Spleen (tissue), 11 donors: ENCODE results near the gene DESI1. TPM values are rescaled to one million over a fixed set of nuclear protein-coding genes. Genes with fewer than 3 reads are reported as not detected.

Experiments used
- DNase-seq: peaks from one replicate; pipeline ENCODE4 v3.0.0-alpha.2; 2020
- H3K27ac ChIP-seq, 8 donors: fragments of 200-600 bp; sonication (generic) in 7 of 8; 1 replicate in 4 of 8; 2 replicates in 4 of 8; pipeline versions ENCODE4 v1.5.0 to v1.8.0; 2016 to 2021; ENCODE audit warnings: inconsistent platforms in 4 of 8, mild to moderate bottlenecking in 4 of 8, moderate library complexity in 1 of 8
- H3K27me3 ChIP-seq, 7 donors: fragments of 200-600 bp; sonication (generic) in 6 of 7; replicated peaks in 1 of 7; 1 replicate in 4 of 7; 2 replicates in 3 of 7; pipeline versions ENCODE4 v1.5.0 to v1.8.0; 2016 to 2021; ENCODE audit warnings: inconsistent platforms in 3 of 7, mild to moderate bottlenecking in 1 of 7
- H3K36me3 ChIP-seq, 6 donors: fragments of 200-600 bp; sonication (generic) in 5 of 6; 1 replicate in 4 of 6; 2 replicates in 2 of 6; pipeline versions ENCODE4 v1.5.0 to v1.8.0; 2016 to 2021; ENCODE audit warnings: inconsistent platforms in 2 of 6
- H3K4me1 ChIP-seq, 6 donors: fragments of 200-600 bp; sonication (generic) in 5 of 6; 1 replicate in 3 of 6; 2 replicates in 3 of 6; pipeline versions ENCODE4 v1.5.0 to v1.8.0; 2016 to 2021; ENCODE audit warnings: inconsistent platforms in 3 of 6
- H3K4me3 ChIP-seq, 8 donors: fragments of 200-600 bp; sonication (generic) in 7 of 8; 1 replicate in 4 of 8; 2 replicates in 4 of 8; pipeline versions ENCODE4 v1.5.0 to v1.8.0; 2016 to 2021; ENCODE audit warnings: inconsistent platforms in 4 of 8, mild to moderate bottlenecking in 4 of 8, moderate library complexity in 2 of 8
- H3K9me3 ChIP-seq, 8 donors: fragments of 200-600 bp; sonication (generic) in 7 of 8; 1 replicate in 4 of 8; 2 replicates in 4 of 8; pipeline versions ENCODE4 v1.5.0 to v1.8.0; 2016 to 2021; ENCODE audit warnings: inconsistent platforms in 4 of 8
- CTCF ChIP-seq, 11 experiments: fragments of 200-600 bp in 7 of 11; fragments of 450-650 bp in 4 of 11; sonication (generic) in 4 of 11; IDR thresholded peaks in 8 of 11; conservative IDR thresholded peaks in 3 of 11; 1 replicate in 7 of 11; 2 replicates in 4 of 11; pipeline versions ENCODE4 v1.4.0 to v1.8.0; 2016 to 2021; ENCODE audit warnings: antibody characterized with exemption in 11 of 11, inconsistent platforms in 4 of 11, mild to moderate bottlenecking in 1 of 11
- POLR2A ChIP-seq, 3 donors: fragments of 450-650 bp; IDR thresholded peaks; one replicate each; pipeline ENCODE4 v1.5.1; 2017; ENCODE audit warnings: antibody characterized with exemption in 3 of 3, mild to moderate bottlenecking in 1 of 3
- POLR2AphosphoS5 ChIP-seq, 3 donors: sonication (generic); formaldehyde crosslinking; IDR thresholded peaks; one replicate each; pipeline ENCODE4 v1.5.1; 2017; ENCODE audit warnings: antibody characterized with exemption in 3 of 3
- WGBS, 5 donors: extraction: QIAGEN DNeasy Blood & Tissue Kit in 3 of 5; methylation state at CpG; one replicate each; pipeline versions ENCODE4 v1.1.5 to v1.1.7; 2013 to 2018; 5-methylcytosine and 5-hydroxymethylcytosine counted together
- intact Hi-C: fragments of 100-400 bp; cut with DNase I; formaldehyde crosslinking; loops from one replicate; pipeline ENCODE4 v1.15.0; 2023; ENCODE audit warnings: low total_unique reads
- polyA plus RNA-seq, 3 donors: library from polyadenylated mRNA; stranded (reverse); fragments of 200-250 nt; gene quantifications; one replicate each; pipeline ENCODE4 v1.2.1, GENCODE V29; 2013
- total RNA-seq, 7 donors: library from RNA; depleted of rRNA in 3 of 7; stranded (reverse); fragments of >200 nt in 3 of 7; fragmentation: NEBNext Ultra II Directional in 4 of 7; extraction: Animal tissue kit (Norgen Biotek cat#: 25700) in 4 of 7; gene quantifications; one replicate each; pipeline versions ENCODE4 v1.1.0 to v1.2.1, GENCODE V29; 2016 to 2021
- donor health status: healthy with polysubstance abuse.
- donor health status: DM: no; HTN: no; CAD: no; lungs with moderate emphysema.
- donor health status: DM: no; HTN: no; CAD: no.
- donor health status: Bipolar disorder and iron deficiency.
- donor health status: healthy.
- donor health status: DM: no; HTN: no; CAD: no.
- donor health status: DM: yes; HTN: yes; CAD: no.

The DESI1 gene
- total and polyA plus RNA-seq, 10 donors, result 8.1 to 29.8 (median 20.3) TPM

- Histone ChIP-seq H3K36me3 (peaks cover 0 to 100% (median 65%) of the 10 kb centered on the region in 6 donors), H3K4me1 (no peaks in the 10 kb centered on the region), H3K9me3 (no peaks in the 10 kb centered on the region), H3K4me3 (no peak overlapping the region), H3K27ac (no peak overlapping the region), H3K27me3 (no peaks in the 10 kb centered on the region)
- no peak for TF ChIP-seq POLR2AphosphoS5 (IDR thresholded peaks at IDR 0.05)
- TF ChIP-seq CTCF (IDR thresholded peaks at IDR 0.05 in 8 of 11, conservative IDR thresholded peaks at IDR 0.05 in 3 of 11), result no peak
- TF ChIP-seq POLR2A (IDR thresholded peaks at IDR 0.05), result no peak
- intact Hi-C loops, result no loop called here
- no peak for DNase-seq
- 78 to 98% (median 89%) methylated on average over 2 to 6 of the region's 6 CpGs for WGBS, 5 donors
Observed at GRCh38 chr22:41579997-41580355, 40.9 kb downstream of the DESI1 start.

GRCh38 chr22:41579297-41579996 lies 41.4 kb downstream of the DESI1 start:
- TF ChIP-seq POLR2A (IDR thresholded peaks at IDR 0.05) (no peak), CTCF (IDR thresholded peaks at IDR 0.05 in 8 of 11, conservative IDR thresholded peaks at IDR 0.05 in 3 of 11) (no peak), POLR2AphosphoS5 (IDR thresholded peaks at IDR 0.05) (no peak)
- WGBS, 5 donors, result 92 to 97% (median 96%) methylated on average over 11 to 12 of the region's 12 CpGs
- Histone ChIP-seq H3K36me3 (peaks cover 0 to 99% (median 62%) of the 10 kb centered on the region in 6 donors), H3K4me3 (no peak overlapping the region), H3K4me1 (no peaks in the 10 kb centered on the region), H3K27ac (no peak overlapping the region), H3K9me3 (no peaks in the 10 kb centered on the region), H3K27me3 (no peaks in the 10 kb centered on the region)
- no peak for DNase-seq
- intact Hi-C loops, result no loop called here

- no peaks in the 10 kb centered on the region for H3K9me3 ChIP-seq
- H3K27me3 ChIP-seq, result no peaks in the 10 kb centered on the region
- 95 to 97% (median 96%) methylated on average over 8 to 9 of the region's 9 CpGs for WGBS, 5 donors
- intact Hi-C loops, result no loop called here
- no peak overlapping the region for H3K27ac ChIP-seq
- no peak overlapping the region for H3K4me3 ChIP-seq
- DNase-seq, result no peak
- no peaks in the 10 kb centered on the region for H3K4me1 ChIP-seq
- TF ChIP-seq CTCF (IDR thresholded peaks at IDR 0.05 in 8 of 11, conservative IDR thresholded peaks at IDR 0.05 in 3 of 11) (no peak), POLR2A (IDR thresholded peaks at IDR 0.05) (no peak), POLR2AphosphoS5 (IDR thresholded peaks at IDR 0.05) (no peak)
- peaks cover 0 to 93% (median 57%) of the 10 kb centered on the region in 6 donors for H3K36me3 ChIP-seq
Observed at GRCh38 chr22:41578818-41579217, 42.0 kb downstream of the DESI1 start.

- TF ChIP-seq CTCF (IDR thresholded peaks at IDR 0.05 in 8 of 11, conservative IDR thresholded peaks at IDR 0.05 in 3 of 11) (no peak), POLR2AphosphoS5 (IDR thresholded peaks at IDR 0.05) (no peak), POLR2A (IDR thresholded peaks at IDR 0.05) (no peak)
- Histone ChIP-seq H3K27me3 (no peaks in the 10 kb centered on the region), H3K4me3 (no peak overlapping the region), H3K9me3 (no peaks in the 10 kb centered on the region), H3K4me1 (no peaks in the 10 kb centered on the region), H3K27ac (no peak overlapping the region), H3K36me3 (peaks cover 0 to 86% (median 50%) of the 10 kb centered on the region in 6 donors)
- WGBS, 5 donors, result 90 to 98% (median 95%) methylated on average over 8 of the region's 8 CpGs
- DNase-seq, result no peak
- intact Hi-C loops, result no loop called here
Observed at GRCh38 chr22:41578114-41578513, 42.7 kb downstream of the DESI1 start.
